Measurements from ENCODE around the gene YBX3.
A peak's percentile ranks its signal among the peaks of the same experiment; 100 is the strongest.
"Not testable (repeated sequence)": the region's sequence is repeated elsewhere in the genome, so short reads cannot be mapped to it uniquely, and the experiment has no call there.

YBX3 gene

DNA sequence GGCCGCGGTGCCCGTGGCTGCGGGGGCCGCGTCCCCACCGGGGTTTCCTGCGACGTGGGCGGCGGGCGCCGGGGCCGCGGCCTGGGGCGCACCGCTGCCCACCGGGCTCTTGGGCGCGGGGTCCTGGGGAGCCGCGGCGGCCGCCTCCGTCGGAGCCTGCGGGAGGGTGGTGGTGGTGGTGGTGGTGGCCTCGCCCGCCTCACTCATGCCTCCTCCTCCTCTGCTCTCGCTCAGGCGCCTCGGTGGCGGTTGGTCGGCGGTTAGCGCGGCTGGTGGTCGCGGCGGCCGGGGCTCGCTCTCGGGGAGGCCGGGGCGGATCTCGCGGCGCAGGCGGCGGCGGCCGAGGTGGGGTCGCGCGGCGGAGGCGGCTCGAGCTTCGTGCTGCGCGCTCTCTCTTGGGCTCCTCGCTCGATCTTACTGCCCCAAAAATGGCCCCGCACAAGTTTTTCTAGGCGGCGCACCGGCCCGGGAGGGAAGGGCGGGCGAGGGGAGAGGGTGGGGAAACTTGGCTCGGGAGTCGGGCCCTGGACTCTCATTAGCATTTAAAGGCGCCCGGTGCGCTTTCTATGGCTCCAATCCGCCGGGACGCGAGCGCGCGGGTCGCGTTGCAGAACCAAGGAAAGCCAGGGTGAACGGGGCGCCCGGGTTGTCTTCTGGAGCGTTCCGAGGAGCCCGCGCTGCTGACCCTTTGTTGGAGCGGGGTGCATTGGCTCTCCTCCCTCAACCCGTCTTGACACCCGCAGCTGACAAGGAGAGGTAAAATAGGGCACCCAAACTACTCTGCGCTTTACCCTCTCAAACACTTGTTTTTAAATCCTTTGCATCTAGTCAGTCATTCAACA, at the start of gene YBX3:
YBX3 (minus strand) TSS at position 419 of the 842 bp plus-strand sequence; CDS start at position 207, 212 bp downstream.
- peak within 1 kb of the TSS; percentile 92; the same call in 1 of the 2 replicates for H3K9ac ChIP-seq (ENCODE audit: low read depth, low read length)

DNA sequence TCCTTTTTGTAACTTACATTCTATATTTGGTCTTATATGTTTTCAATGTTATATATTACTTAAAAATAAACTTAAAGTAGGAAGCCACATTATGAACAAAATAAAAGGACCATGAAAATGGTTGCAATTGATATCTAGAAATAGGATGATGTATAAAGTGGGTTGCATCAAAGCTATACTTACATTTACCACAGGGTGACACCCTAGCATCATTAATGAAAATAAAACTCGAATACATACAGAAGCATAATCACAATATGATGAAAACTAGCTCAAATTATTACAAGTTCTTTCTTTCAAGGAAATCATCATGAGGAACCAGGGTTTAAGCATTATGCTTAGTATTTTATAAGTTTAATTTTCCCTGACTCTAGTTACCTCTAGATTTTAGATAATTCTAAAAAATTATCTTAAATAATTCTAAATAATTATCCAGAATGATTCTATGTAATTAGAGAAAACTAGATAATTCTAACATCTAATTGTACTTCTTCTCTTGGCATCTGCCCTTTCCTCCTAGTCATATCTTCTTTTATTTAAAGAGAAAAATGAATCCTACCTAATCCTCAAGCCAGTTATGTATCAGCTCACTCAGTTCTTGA, 48.1 kb upstream of the YBX3 start:
- Histone ChIP-seq H3K36me3 (ENCODE audit: insufficient read depth, low read depth, low read length) (no peaks in the 10 kb centered on the region), H3K9ac (ENCODE audit: low read depth, low read length) (no peak overlapping the region), H3K27me3 (ENCODE audit: insufficient read depth, low read length) (no peaks in the 10 kb centered on the region; the same call in 1 of the 2 replicates), H3K9me3 (ENCODE audit: insufficient read depth, low read depth, low read length) (no peaks in the 10 kb centered on the region), H3K4me3 (ENCODE audit: low read length) (no peak overlapping the region), H3K4me1 (ENCODE audit: insufficient read depth, low read length) (no peaks in the 10 kb centered on the region), H3K27ac (ENCODE audit: low read length) (no peak overlapping the region)

More for the DNA sequence above, at the start of gene YBX3:
- Histone ChIP-seq H3K27ac (ENCODE audit: low read length) (peak within 1 kb of the TSS; percentile 80), H3K36me3 (ENCODE audit: insufficient read depth, low read depth, low read length) (no peaks in the 10 kb centered on the region; the same call in 1 of the 2 replicates), H3K9me3 (ENCODE audit: insufficient read depth, low read depth, low read length) (no peaks in the 10 kb centered on the region), H3K4me3 (ENCODE audit: low read length) (peak within 1 kb of the TSS; percentile 96), H3K27me3 (ENCODE audit: insufficient read depth, low read length) (peaks cover 24% of the 10 kb centered on the region; the same call in 1 of the 2 replicates), H3K4me1 (ENCODE audit: insufficient read depth, low read length) (peaks cover 29% of the 10 kb centered on the region)

DNA sequence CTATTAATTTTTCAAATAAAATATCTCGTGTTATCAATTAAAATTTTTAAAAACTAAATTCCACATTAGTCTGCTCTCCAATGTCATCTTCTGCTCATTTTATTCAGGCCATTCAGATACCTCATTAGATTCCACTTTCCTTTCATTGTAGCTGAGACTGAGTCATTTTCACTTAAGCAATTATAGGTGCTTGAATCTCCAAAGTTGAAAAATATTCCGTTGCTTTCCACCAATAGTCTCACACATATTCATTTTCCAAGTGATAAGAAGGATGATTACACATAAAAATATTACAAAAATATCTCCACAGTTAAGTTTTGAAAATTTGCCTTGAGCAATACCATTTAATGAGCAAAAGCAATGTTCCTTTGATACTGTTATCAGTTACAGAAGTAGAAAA, 36.5 kb upstream of the YBX3 start:
- no peaks in the 10 kb centered on the region for H3K36me3 ChIP-seq (ENCODE audit: insufficient read depth, low read depth, low read length)
- H3K9me3 ChIP-seq (ENCODE audit: insufficient read depth, low read depth, low read length) = peaks cover 17% of the 10 kb centered on the region
- H3K9ac ChIP-seq (ENCODE audit: low read depth, low read length) = no peak overlapping the region
- no peak overlapping the region for H3K27ac ChIP-seq (ENCODE audit: low read length)
- H3K27me3 ChIP-seq (ENCODE audit: insufficient read depth, low read length) = no peaks in the 10 kb centered on the region
- H3K4me1 ChIP-seq (ENCODE audit: insufficient read depth, low read length) = no peaks in the 10 kb centered on the region
- no peak overlapping the region for H3K4me3 ChIP-seq (ENCODE audit: low read length)

DNA sequence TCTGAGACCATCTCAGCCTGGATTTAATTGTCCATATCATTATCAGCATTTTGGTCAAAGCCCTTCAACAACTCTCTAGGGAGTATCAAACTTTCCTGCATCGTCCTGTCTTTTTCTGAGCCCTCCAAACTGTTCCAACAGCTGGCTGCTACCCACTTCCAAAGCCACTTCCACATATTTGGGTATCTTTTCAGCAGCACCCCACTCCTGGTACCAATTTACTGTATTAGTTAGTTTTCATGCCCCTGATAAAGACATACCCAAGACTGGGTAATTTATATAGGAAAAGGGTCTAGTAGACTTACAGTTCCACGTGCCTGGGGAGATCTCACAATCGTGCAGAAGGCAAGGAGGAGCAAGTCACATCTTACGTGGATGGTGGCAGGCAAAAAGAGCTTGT, 33.1 kb upstream of the YBX3 start:
- Histone ChIP-seq H3K9me3 (ENCODE audit: insufficient read depth, low read depth, low read length) (peaks cover 17% of the 10 kb centered on the region), H3K4me1 (ENCODE audit: insufficient read depth, low read length) (no peaks in the 10 kb centered on the region), H3K27ac (ENCODE audit: low read length) (no peak overlapping the region), H3K36me3 (ENCODE audit: insufficient read depth, low read depth, low read length) (no peaks in the 10 kb centered on the region), H3K27me3 (ENCODE audit: insufficient read depth, low read length) (no peaks in the 10 kb centered on the region), H3K4me3 (ENCODE audit: low read length) (no peak overlapping the region), H3K9ac (ENCODE audit: low read depth, low read length) (no peak overlapping the region)

DNA sequence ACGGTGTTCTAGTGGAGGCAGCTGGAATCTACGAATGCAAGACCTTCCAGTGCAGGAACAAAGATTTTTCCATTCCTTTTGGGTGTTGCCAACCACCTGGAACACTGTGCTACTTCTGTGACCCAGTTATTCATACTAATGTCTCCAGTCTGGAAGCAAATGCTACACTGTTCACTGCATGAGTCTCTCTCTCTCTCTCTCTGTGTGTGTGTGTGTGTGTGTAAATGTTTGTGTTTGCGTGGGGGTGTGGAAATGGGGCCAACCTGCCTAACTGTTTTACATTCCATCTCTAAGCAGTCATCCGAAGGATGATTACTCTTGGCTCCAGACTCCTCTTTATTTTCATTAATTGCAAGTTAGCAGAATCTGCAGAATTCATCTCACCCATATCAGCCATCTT, 29.9 kb upstream of the YBX3 start:
- no peak overlapping the region for H3K27ac ChIP-seq (ENCODE audit: low read length)
- no peak overlapping the region for H3K9ac ChIP-seq (ENCODE audit: low read depth, low read length)
- H3K4me3 ChIP-seq (ENCODE audit: low read length) = no peak overlapping the region
- no peaks in the 10 kb centered on the region for H3K27me3 ChIP-seq (ENCODE audit: insufficient read depth, low read length)
- H3K9me3 ChIP-seq (ENCODE audit: insufficient read depth, low read depth, low read length) = peaks cover 17% of the 10 kb centered on the region
- H3K4me1 ChIP-seq (ENCODE audit: insufficient read depth, low read length) = no peaks in the 10 kb centered on the region
- no peaks in the 10 kb centered on the region for H3K36me3 ChIP-seq (ENCODE audit: insufficient read depth, low read depth, low read length)

DNA sequence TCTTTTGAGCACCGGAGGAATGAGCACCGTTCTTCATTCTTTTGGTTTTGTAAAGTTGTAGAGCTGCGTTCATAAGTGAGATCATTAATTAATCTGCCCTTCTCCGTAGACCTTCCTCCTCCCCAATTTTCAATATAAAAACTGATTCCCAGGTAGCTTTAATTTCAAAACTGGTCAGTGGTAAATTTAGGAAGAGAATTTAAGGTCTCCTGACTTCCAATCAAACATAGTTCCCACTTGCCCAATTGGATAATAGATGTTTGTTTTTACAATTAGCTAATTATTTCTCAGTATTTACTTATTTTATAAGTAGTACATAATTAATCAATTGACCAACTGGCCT, 27.2 kb upstream of the YBX3 start:
- H3K36me3 ChIP-seq (ENCODE audit: insufficient read depth, low read depth, low read length) = no peaks in the 10 kb centered on the region
- H3K4me1 ChIP-seq (ENCODE audit: insufficient read depth, low read length) = no peaks in the 10 kb centered on the region
- H3K9ac ChIP-seq (ENCODE audit: low read depth, low read length) = no peak overlapping the region
- no peaks in the 10 kb centered on the region for H3K27me3 ChIP-seq (ENCODE audit: insufficient read depth, low read length)
- H3K9me3 ChIP-seq (ENCODE audit: insufficient read depth, low read depth, low read length) = peaks cover 2% of the 10 kb centered on the region
- no peak overlapping the region for H3K4me3 ChIP-seq (ENCODE audit: low read length)
- no peak overlapping the region for H3K27ac ChIP-seq (ENCODE audit: low read length)

DNA sequence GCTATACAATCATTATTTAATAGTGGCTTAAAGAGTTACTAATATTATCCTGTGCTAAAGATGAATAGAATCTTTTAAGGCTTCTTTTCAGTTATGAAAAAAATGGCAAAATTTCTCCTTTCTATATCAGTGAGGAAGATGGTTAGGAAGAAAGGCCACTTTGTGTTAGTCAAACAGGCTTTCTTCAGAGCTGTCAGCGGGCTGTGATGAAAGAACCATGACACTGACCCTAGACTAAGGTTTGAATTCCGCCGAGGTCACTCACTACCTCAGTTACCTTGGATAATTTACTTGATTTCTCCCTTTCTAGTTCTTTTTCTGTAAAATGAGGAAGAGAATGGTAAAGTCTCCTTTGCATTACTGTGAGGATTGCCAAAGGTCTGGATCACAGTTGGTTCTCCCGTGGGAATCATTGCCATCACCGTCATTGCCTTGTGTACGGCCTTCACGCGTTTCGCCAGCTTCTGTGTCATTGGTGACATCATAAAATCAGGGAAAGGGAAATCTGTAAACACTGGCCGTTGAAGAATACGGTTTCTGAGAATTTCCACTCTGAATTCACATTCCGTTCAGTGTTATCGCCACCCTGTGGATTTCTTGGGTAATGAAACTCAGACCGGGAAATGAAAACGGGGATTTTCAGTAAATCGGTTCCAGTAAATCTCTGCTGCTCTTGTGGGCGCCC, 26.7 kb upstream of the YBX3 start:
- Histone ChIP-seq H3K9ac (ENCODE audit: low read depth, low read length) (peak overlapping the region; percentile 14; the same call in 1 of the 2 replicates), H3K4me1 (ENCODE audit: insufficient read depth, low read length) (no peaks in the 10 kb centered on the region), H3K4me3 (ENCODE audit: low read length) (peak overlapping the region; percentile 59; the same call in 1 of the 2 replicates), H3K9me3 (ENCODE audit: insufficient read depth, low read depth, low read length) (no peaks in the 10 kb centered on the region; the same call in 1 of the 2 replicates), H3K27ac (ENCODE audit: low read length) (no peak overlapping the region), H3K36me3 (ENCODE audit: insufficient read depth, low read depth, low read length) (no peaks in the 10 kb centered on the region), H3K27me3 (ENCODE audit: insufficient read depth, low read length) (no peaks in the 10 kb centered on the region)

DNA sequence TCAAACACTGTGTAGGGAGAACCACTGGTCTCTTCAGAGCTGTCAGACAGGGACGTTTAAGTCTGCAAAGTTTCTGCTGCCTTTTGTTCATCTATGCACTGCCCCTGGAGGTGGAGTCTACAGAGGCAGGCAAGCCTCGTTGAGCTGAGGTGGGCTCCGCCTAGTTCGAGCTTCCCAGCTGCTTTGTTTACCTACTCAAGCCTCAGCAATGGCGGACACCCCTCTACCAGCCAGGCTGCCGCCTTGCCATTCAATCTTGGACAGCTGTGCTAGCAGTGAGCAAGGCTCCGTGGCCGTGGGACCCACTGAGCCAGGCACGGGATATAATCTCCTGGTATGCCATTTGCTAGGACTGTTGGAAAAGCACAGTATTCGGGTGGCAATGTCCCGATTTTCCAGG, 24.6 kb upstream of the YBX3 start:
- H3K9ac ChIP-seq (ENCODE audit: low read depth, low read length) = no peak overlapping the region
- no peaks in the 10 kb centered on the region for H3K4me1 ChIP-seq (ENCODE audit: insufficient read depth, low read length)
- H3K27me3 ChIP-seq (ENCODE audit: insufficient read depth, low read length) = no peaks in the 10 kb centered on the region
- no peaks in the 10 kb centered on the region; the same call in 1 of the 2 replicates for H3K9me3 ChIP-seq (ENCODE audit: insufficient read depth, low read depth, low read length)
- H3K27ac ChIP-seq (ENCODE audit: low read length) = no peak overlapping the region
- H3K4me3 ChIP-seq (ENCODE audit: low read length) = no peak overlapping the region
- no peaks in the 10 kb centered on the region for H3K36me3 ChIP-seq (ENCODE audit: insufficient read depth, low read depth, low read length)

DNA sequence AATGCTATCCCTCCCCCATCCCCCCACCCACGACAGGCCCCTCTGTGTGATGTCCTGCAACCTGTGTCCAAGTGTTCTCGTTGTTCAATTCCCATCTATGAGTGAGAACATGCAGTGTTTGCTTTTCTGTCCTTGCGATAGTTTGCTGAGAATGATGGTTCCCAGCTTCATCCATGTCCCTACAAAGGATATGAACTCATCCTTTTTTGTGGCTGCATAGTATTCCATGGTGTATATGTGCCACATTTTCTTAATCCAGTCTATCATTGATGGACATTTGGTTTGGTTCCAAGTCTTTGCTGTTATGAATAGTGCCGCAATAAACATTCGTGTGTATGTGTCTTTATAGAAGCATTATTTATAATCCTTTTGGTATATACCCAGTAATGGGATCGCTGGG, 20.3 kb upstream of the YBX3 start:
- not testable (repeated sequence) for H3K9me3 ChIP-seq (ENCODE audit: insufficient read depth, low read depth, low read length); H3K27ac ChIP-seq (ENCODE audit: low read length); H3K9ac ChIP-seq (ENCODE audit: low read depth, low read length); H3K4me1 ChIP-seq (ENCODE audit: insufficient read depth, low read length); H3K4me3 ChIP-seq (ENCODE audit: low read length); H3K36me3 ChIP-seq (ENCODE audit: insufficient read depth, low read depth, low read length); H3K27me3 ChIP-seq (ENCODE audit: insufficient read depth, low read length)

DNA sequence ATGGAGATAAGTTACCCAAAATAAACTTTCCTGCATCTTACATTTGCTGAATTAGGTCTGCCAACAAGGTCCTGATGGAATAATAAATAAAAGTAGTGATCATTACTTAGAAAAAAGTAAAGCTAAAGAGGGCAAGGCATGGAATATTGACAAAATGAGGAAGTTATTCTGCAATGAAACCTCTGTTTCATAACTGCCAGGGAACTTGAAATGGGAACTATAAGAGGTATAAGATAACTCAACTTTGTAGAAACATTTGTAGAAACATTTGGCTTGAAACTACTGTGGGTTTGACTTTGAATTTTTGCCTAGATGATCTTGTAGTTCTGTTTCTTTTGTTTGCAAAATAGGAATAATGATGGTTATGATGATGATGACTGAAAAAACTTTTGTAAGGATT, 18.7 kb upstream of the YBX3 start:
- Histone ChIP-seq H3K4me3 (ENCODE audit: low read length) (no peak overlapping the region), H3K4me1 (ENCODE audit: insufficient read depth, low read length) (no peaks in the 10 kb centered on the region), H3K27ac (ENCODE audit: low read length) (no peak overlapping the region), H3K9me3 (ENCODE audit: insufficient read depth, low read depth, low read length) (no peaks in the 10 kb centered on the region), H3K27me3 (ENCODE audit: insufficient read depth, low read length) (no peaks in the 10 kb centered on the region), H3K36me3 (ENCODE audit: insufficient read depth, low read depth, low read length) (no peaks in the 10 kb centered on the region), H3K9ac (ENCODE audit: low read depth, low read length) (no peak overlapping the region)

DNA sequence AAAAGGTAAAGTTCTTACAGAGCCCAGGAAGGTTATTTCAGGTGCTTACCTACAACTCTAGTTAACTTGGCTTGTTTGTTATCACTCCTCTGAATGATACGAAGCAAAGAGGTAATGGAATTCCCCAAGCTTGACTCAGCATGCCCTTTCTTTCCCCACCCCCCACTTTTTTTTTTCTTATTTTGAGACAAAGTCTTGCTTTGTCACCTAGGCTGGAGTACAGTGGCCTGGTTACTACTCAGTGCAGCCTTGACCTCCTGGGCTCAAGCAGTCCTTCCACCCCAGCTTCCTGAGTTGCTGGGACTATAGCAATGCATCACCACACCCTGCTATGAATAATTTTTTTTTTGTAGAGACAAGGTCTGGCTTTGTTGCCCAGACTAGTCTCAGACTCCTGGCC, 17.1 kb upstream of the YBX3 start:
- no peaks in the 10 kb centered on the region for H3K9me3 ChIP-seq (ENCODE audit: insufficient read depth, low read depth, low read length)
- no peak overlapping the region for H3K9ac ChIP-seq (ENCODE audit: low read depth, low read length)
- H3K27me3 ChIP-seq (ENCODE audit: insufficient read depth, low read length) = no peaks in the 10 kb centered on the region
- H3K4me3 ChIP-seq (ENCODE audit: low read length) = no peak overlapping the region
- no peaks in the 10 kb centered on the region for H3K4me1 ChIP-seq (ENCODE audit: insufficient read depth, low read length)
- no peaks in the 10 kb centered on the region for H3K36me3 ChIP-seq (ENCODE audit: insufficient read depth, low read depth, low read length)
- H3K27ac ChIP-seq (ENCODE audit: low read length) = no peak overlapping the region

All from iPS-20b (cell line).